Thymus (tissue), 11 donors: Measurements from ENCODE around the gene ADAMTS13. TPM values are rescaled to one million over a fixed set of nuclear protein-coding genes. Genes with fewer than 3 reads are reported as not detected.
A peak's percentile ranks its signal among the peaks of the same experiment; 100 is the strongest.

ENCODE experiments used
- DNase-seq, 9 donors: peaks; one replicate each; pipeline ENCODE4 v3.0.0-alpha.2; 2013; ENCODE audit warnings: low spot score in 9 of 9, low read depth in 6 of 9, missing footprints in 1 of 9
- H3K27ac ChIP-seq, 2 donors: one replicate each; pipeline ENCODE4 v1.5.1; 2013; ENCODE audit warnings: control low read depth in 1 of 2, low read depth in 1 of 2, low read length in 1 of 2, mild to moderate bottlenecking in 1 of 2, moderate library complexity in 1 of 2
- H3K27me3 ChIP-seq, 2 donors: one replicate each; pipeline ENCODE4 v1.5.1; 2013; ENCODE audit warnings: low read length in 1 of 2; ENCODE audit not compliant: control insufficient read depth in 2 of 2, insufficient read depth in 1 of 2
- H3K36me3 ChIP-seq, 2 donors: one replicate each; pipeline ENCODE4 v1.5.1; 2013; ENCODE audit warnings: low read length in 1 of 2, mild to moderate bottlenecking in 1 of 2, moderate library complexity in 1 of 2; ENCODE audit not compliant: control insufficient read depth in 2 of 2, insufficient read depth in 2 of 2
- H3K4me1 ChIP-seq, 2 donors: one replicate each; pipeline ENCODE4 v1.5.1; 2013; ENCODE audit warnings: low read length in 2 of 2; ENCODE audit not compliant: control insufficient read depth in 2 of 2, insufficient read depth in 2 of 2
- H3K4me3 ChIP-seq, 2 donors: one replicate each; pipeline ENCODE4 v1.5.1; 2013; ENCODE audit warnings: low read length in 2 of 2, control low read depth in 1 of 2, mild to moderate bottlenecking in 1 of 2
- H3K9me3 ChIP-seq, 2 donors: one replicate each; pipeline ENCODE4 v1.5.1; 2013; ENCODE audit warnings: low read length in 1 of 2, mild to moderate bottlenecking in 1 of 2; ENCODE audit not compliant: control insufficient read depth in 2 of 2, insufficient read depth in 1 of 2
- WGBS: extraction: QIAGEN DNeasy Blood & Tissue Kit; methylation state at CpG from one replicate; pipeline ENCODE4 v1.1.7; 2013; 5-methylcytosine and 5-hydroxymethylcytosine counted together
- polyA plus RNA-seq: library from polyadenylated mRNA; stranded (reverse); fragments of 200-250 nt; gene quantifications from one replicate; pipeline ENCODE4 v1.2.3, GENCODE V29; 2013
- total RNA-seq: library from RNA; stranded (reverse); fragments of 120-200 nt; gene quantifications from one replicate; pipeline ENCODE4 v1.2.4, GENCODE V29; 2013
- donor health status: healthy.

ADAMTS13 gene
- total and polyA plus RNA-seq, 2 donors: 0.94 to 11.8 TPM

- Histone ChIP-seq H3K36me3 (no peaks in the 10 kb centered on the region), H3K27ac (no peak overlapping the region), H3K9me3 (no peaks in the 10 kb centered on the region), H3K4me1 (no peaks in the 10 kb centered on the region), H3K4me3 (no peak overlapping the region), H3K27me3 (peaks cover 34 to 67% of the 10 kb centered on the region in 2 donors)
- WGBS: 68% methylated on average over 10 of the region's 10 CpGs
- DNase-seq: no peak
These were observed 5.6 kb downstream of the ADAMTS13 start for GRCh38 chr9:133427658-133428348.

- H3K27me3 ChIP-seq: peaks cover 34 to 67% of the 10 kb centered on the region in 2 donors
- H3K4me3 ChIP-seq: peak overlapping the region in 1 of 2 donors; percentile 15
- H3K9me3 ChIP-seq: no peaks in the 10 kb centered on the region
- DNase-seq: no peak
- no peaks in the 10 kb centered on the region for H3K36me3 ChIP-seq
- H3K27ac ChIP-seq: no peak overlapping the region
- WGBS: 4% methylated on average over 57 of the region's 57 CpGs
- H3K4me1 ChIP-seq: no peaks in the 10 kb centered on the region
These were observed 6.5 kb downstream of the ADAMTS13 start for GRCh38 chr9:133428617-133429101.

- no peak overlapping the region for H3K4me3 ChIP-seq
- H3K27me3 ChIP-seq: peaks cover 34 to 66% of the 10 kb centered on the region in 2 donors
- no peak overlapping the region for H3K27ac ChIP-seq
- 6% methylated on average over 18 of the region's 18 CpGs for WGBS
- DNase-seq: no peak
- H3K4me1 ChIP-seq: no peaks in the 10 kb centered on the region
- H3K36me3 ChIP-seq: no peaks in the 10 kb centered on the region
- no peaks in the 10 kb centered on the region for H3K9me3 ChIP-seq
These were observed 7.0 kb downstream of the ADAMTS13 start for GRCh38 chr9:133429214-133429613.

GRCh38 chr9:133429641-133430161 lies 7.5 kb downstream of the ADAMTS13 start:
- DNase-seq: no peak
- Histone ChIP-seq H3K4me3 (no peak overlapping the region), H3K36me3 (no peaks in the 10 kb centered on the region), H3K4me1 (no peaks in the 10 kb centered on the region), H3K27me3 (peaks cover 34 to 65% of the 10 kb centered on the region in 2 donors), H3K27ac (no peak overlapping the region), H3K9me3 (no peaks in the 10 kb centered on the region)
- WGBS: 35% methylated on average over 49 of the region's 49 CpGs

GRCh38 chr9:133430244-133430643 lies 8.1 kb downstream of the ADAMTS13 start:
- Histone ChIP-seq H3K27ac (no peak overlapping the region), H3K4me3 (no peak overlapping the region), H3K27me3 (peaks cover 34 to 63% of the 10 kb centered on the region in 2 donors), H3K36me3 (no peaks in the 10 kb centered on the region), H3K9me3 (no peaks in the 10 kb centered on the region), H3K4me1 (no peaks in the 10 kb centered on the region)
- DNase-seq: no peak
- WGBS: 98% methylated on average over 1 of the region's 1 CpG

GRCh38 chr9:133433351-133433843 lies 11.2 kb downstream of the ADAMTS13 start:
- H3K36me3 ChIP-seq: no peaks in the 10 kb centered on the region
- H3K4me3 ChIP-seq: no peak overlapping the region
- H3K9me3 ChIP-seq: no peaks in the 10 kb centered on the region
- H3K4me1 ChIP-seq: no peaks in the 10 kb centered on the region
- no peak overlapping the region for H3K27ac ChIP-seq
- DNase-seq: no peak
- 95% methylated on average over 11 of the region's 11 CpGs for WGBS
- H3K27me3 ChIP-seq: peaks cover 16 to 32% of the 10 kb centered on the region in 2 donors

GRCh38 chr9:133436681-133437080 lies 14.5 kb downstream of the ADAMTS13 start:
- peaks cover 0 to 7% of the 10 kb centered on the region in 2 donors for H3K27me3 ChIP-seq
- peaks cover 0 to 2% of the 10 kb centered on the region in 2 donors for H3K4me1 ChIP-seq
- no peaks in the 10 kb centered on the region for H3K9me3 ChIP-seq
- WGBS: 96% methylated on average over 16 of the region's 16 CpGs
- H3K4me3 ChIP-seq: no peak overlapping the region
- no peak overlapping the region for H3K27ac ChIP-seq
- H3K36me3 ChIP-seq: no peaks in the 10 kb centered on the region
- DNase-seq: no peak

- Histone ChIP-seq H3K4me1 (peaks cover 0 to 2% of the 10 kb centered on the region in 2 donors), H3K27me3 (no peaks in the 10 kb centered on the region), H3K9me3 (no peaks in the 10 kb centered on the region), H3K4me3 (no peak overlapping the region), H3K36me3 (no peaks in the 10 kb centered on the region), H3K27ac (no peak overlapping the region)
- no peak for DNase-seq
- WGBS: 94% methylated on average over 20 of the region's 20 CpGs
These were observed 15.8 kb downstream of the ADAMTS13 start for GRCh38 chr9:133437753-133438531.

GRCh38 chr9:133439337-133439736 lies 17.2 kb downstream of the ADAMTS13 start:
- no peaks in the 10 kb centered on the region for H3K36me3 ChIP-seq
- H3K4me1 ChIP-seq: peaks cover 0 to 2% of the 10 kb centered on the region in 2 donors
- no peaks in the 10 kb centered on the region for H3K27me3 ChIP-seq
- no peak for DNase-seq
- WGBS: 72% methylated on average over 4 of the region's 4 CpGs
- no peak overlapping the region for H3K27ac ChIP-seq
- no peak overlapping the region for H3K4me3 ChIP-seq
- H3K9me3 ChIP-seq: no peaks in the 10 kb centered on the region
